Mucosa of rectum (tissue), 2 donors: ENCODE results near the gene NDUFB2.
"Not testable (repeated sequence)": the region's sequence is repeated elsewhere in the genome, so short reads cannot be mapped to it uniquely, and the experiment has no call there.

Experiments used
- H3K27ac ChIP-seq, 2 donors: one replicate each; pipeline ENCODE4 v1.7.0; 2013; ENCODE audit warnings: inconsistent platforms in 2 of 2, low read depth in 2 of 2, low read length in 2 of 2
- H3K27me3 ChIP-seq, 2 donors: one replicate each; pipeline ENCODE4 v1.7.0; 2013; ENCODE audit warnings: low read length in 2 of 2; ENCODE audit not compliant: control insufficient read depth in 2 of 2, insufficient read depth in 2 of 2
- H3K36me3 ChIP-seq, 2 donors: one replicate each; pipeline ENCODE4 v1.7.0; 2013; ENCODE audit warnings: low read length in 2 of 2; ENCODE audit not compliant: control insufficient read depth in 2 of 2, insufficient read depth in 2 of 2
- H3K4me1 ChIP-seq, 2 donors: one replicate each; pipeline ENCODE4 v1.7.0; 2013; ENCODE audit warnings: low read length in 2 of 2, mild to moderate bottlenecking in 1 of 2; ENCODE audit not compliant: control insufficient read depth in 2 of 2, insufficient read depth in 2 of 2
- H3K4me3 ChIP-seq, 2 donors: one replicate each; pipeline ENCODE4 v1.7.0; 2013; ENCODE audit warnings: low read length in 2 of 2
- H3K9ac ChIP-seq, 2 donors: one replicate each; pipeline ENCODE4 v1.7.0; 2013; ENCODE audit warnings: low read length in 2 of 2, low read depth in 1 of 2, mild to moderate bottlenecking in 1 of 2
- H3K9me3 ChIP-seq, 2 donors: one replicate each; pipeline ENCODE4 v1.7.0; 2013; ENCODE audit warnings: low read length in 2 of 2; ENCODE audit not compliant: control insufficient read depth in 2 of 2
- donor health status: healthy.
- donor health status: Normal muscosa, but diverticular disease.

NDUFB2 gene

GRCh38 chr7:140671966-140672365, 24.5 kb upstream of the NDUFB2 start:
- Histone ChIP-seq H3K9me3 (no peaks in the 10 kb centered on the region), H3K36me3 (no peaks in the 10 kb centered on the region), H3K27ac (peak overlapping the region; percentile 87 to 89), H3K4me1 (peaks cover 21 to 28% of the 10 kb centered on the region in 2 donors), H3K4me3 (peak overlapping the region in 1 of 2 donors; percentile 71), H3K9ac (peak overlapping the region in 1 of 2 donors; percentile 44), H3K27me3 (no peaks in the 10 kb centered on the region)

- Histone ChIP-seq H3K4me3 (peak within 1 kb of the TSS; percentile 76 to 80), H3K27me3 (no peaks in the 10 kb centered on the region), H3K9me3 (no peaks in the 10 kb centered on the region), H3K9ac (peak within 1 kb of the TSS; percentile 90 to 96), H3K36me3 (no peaks in the 10 kb centered on the region), H3K27ac (peak within 1 kb of the TSS; percentile 87 to 89), H3K4me1 (peaks cover 21 to 28% of the 10 kb centered on the region in 2 donors)
Observed at GRCh38 chr7:140672382-140673062, 24.0 kb upstream of the NDUFB2 start, which contains the start of gene ADCK2. TSS of gene ADCK2 (plus strand) at chr7:140672945. CDS start at chr7:140673331, 386 bp downstream.

DNA sequence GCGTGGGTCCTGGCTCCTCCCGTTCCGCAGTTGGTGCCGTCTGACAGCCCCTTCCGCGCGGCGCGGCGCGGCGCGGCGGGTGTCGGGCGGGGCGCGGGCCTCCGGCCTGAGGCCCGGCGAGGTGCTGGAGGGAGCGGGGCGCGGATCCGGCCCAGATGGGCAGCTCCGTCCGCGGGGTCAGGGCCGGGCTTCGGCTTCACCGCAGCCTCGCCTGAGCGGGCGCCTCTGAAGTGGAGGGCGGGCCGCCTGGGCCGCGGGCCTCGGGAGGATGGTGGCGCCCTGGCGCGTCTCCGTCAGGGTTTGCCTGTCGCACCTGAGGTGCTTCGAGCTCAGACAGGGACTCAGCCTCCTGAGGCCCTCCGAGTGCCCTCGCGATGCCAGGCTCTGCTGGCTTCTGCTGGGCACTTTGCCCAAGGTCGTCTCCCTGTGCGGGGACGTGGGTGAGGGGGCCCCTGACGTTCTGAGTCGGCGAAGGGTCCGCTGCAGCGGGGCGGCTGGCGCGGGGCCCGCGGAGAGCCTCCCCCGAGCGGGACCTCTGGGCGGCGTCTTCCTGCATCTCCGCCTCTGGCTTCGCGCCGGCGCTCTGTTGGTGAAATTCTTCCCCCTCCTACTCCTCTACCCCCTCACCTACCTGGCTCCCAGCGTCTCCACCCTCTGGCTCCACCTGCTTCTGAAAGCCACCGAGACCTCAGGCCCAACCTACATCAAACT, 23.3 kb upstream of the NDUFB2 start:
- H3K4me3 ChIP-seq, result peak overlapping the region; percentile 76 to 80
- H3K36me3 ChIP-seq, result peaks cover 3 to 4% of the 10 kb centered on the region in 2 donors
- H3K27ac ChIP-seq, result peak overlapping the region; percentile 87 to 89
- no peaks in the 10 kb centered on the region for H3K27me3 ChIP-seq
- no peaks in the 10 kb centered on the region for H3K9me3 ChIP-seq
- peak overlapping the region; percentile 90 to 96 for H3K9ac ChIP-seq
- peaks cover 21 to 28% of the 10 kb centered on the region in 2 donors for H3K4me1 ChIP-seq

- H3K9me3 ChIP-seq, result no peaks in the 10 kb centered on the region
- H3K27me3 ChIP-seq, result no peaks in the 10 kb centered on the region
- H3K4me1 ChIP-seq, result peaks cover 21 to 28% of the 10 kb centered on the region in 2 donors
- H3K9ac ChIP-seq, result peak overlapping the region; percentile 90 to 96
- peak overlapping the region; percentile 87 to 89 for H3K27ac ChIP-seq
- peaks cover 5 to 9% of the 10 kb centered on the region in 2 donors for H3K36me3 ChIP-seq
- H3K4me3 ChIP-seq, result peak overlapping the region; percentile 76 to 80
Observed at GRCh38 chr7:140673774-140674155, 22.7 kb upstream of the NDUFB2 start.

DNA sequence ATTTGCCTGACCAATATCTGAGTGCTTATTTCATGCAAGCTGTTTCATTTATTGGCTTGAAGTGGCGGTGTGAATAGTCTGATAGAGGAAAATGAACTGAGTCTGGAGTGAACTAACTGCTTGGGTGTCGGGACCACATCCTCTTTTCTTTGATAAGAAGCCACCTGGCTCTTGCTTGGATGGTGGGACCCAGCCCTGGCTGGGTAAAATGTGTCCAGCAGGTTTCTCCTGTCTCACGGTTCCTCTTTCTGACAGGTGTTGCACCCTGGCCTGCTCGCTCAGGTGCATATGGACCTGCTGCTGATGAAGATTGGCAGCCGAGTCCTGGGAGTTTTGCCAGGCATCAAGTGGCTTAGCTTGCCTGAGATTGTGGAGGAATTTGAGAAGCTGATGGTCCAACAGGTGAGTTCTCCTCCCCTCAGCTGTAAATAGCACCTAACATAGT, 22.1 kb upstream of the NDUFB2 start:
- H3K4me3 ChIP-seq, result peak overlapping the region; percentile 76 to 80
- H3K27me3 ChIP-seq, result no peaks in the 10 kb centered on the region
- peaks cover 11 to 14% of the 10 kb centered on the region in 2 donors for H3K36me3 ChIP-seq
- peak overlapping the region; percentile 90 to 96 for H3K9ac ChIP-seq
- peak overlapping the region; percentile 87 to 89 for H3K27ac ChIP-seq
- no peaks in the 10 kb centered on the region for H3K9me3 ChIP-seq
- peaks cover 21 to 28% of the 10 kb centered on the region in 2 donors for H3K4me1 ChIP-seq

DNA sequence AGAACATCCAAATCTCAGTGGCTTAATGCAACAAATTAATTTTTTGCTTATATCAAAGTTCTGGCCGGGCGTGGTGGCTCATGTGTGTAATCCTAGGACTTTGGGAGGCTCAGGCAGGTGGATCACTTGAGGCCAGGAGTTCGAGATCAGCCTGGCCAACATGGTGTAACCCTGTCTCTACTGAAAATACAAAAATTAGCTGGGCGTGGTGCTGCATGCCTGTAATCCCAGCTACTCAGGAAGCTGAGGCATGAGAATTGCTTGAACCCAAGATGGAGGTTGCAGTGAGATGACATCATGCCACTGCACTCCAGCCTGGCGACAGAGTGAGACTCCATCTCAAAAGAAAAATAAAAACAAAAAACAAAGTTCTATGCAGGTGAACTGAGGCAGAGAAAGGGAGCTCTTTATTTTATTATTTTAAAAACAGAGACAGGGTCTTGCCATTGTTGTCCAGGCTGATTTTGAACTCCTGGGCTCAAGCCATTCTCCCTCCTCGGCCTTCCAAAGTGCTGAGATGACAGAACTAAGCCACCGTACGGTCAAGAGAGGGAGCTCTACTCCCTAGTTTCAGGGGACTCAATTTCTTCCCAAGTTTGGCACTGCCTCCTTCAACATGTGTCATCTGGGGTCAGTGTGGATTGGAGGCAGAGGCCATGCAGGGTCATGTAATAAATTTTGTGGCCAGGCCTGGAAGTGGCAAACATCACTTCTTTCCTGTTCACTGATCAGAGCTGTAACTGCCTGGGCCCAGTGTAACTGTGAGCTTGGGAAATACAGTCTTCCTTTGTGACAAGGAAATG, 21.4 kb upstream of the NDUFB2 start:
- no peaks in the 10 kb centered on the region for H3K27me3 ChIP-seq
- H3K27ac ChIP-seq, result no peak overlapping the region

DNA sequence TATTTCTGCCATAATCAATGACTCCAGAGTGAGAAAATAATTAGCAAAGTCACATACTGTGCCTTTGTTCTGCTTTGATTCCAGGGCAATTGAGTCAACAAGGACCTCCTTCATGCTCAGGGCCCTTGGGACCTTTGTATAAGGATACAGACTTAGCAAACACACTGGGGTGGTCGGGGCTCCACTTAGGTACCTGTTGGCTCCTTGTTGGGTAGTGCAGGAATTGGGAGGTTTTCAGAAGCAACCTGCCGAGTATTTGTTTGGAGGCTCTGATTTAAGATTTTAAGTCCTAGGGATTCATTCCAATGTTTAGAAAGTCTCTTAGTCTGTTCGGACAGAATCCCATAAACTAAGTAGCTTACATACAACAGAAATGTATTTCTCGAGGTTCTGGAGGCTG, 20.8 kb upstream of the NDUFB2 start:
- Histone ChIP-seq H3K9me3 (no peaks in the 10 kb centered on the region), H3K9ac (no peak overlapping the region), H3K4me3 (no peak overlapping the region), H3K27ac (no peak overlapping the region), H3K4me1 (peaks cover 21 to 28% of the 10 kb centered on the region in 2 donors), H3K36me3 (peaks cover 12 to 18% of the 10 kb centered on the region in 2 donors), H3K27me3 (no peaks in the 10 kb centered on the region)

More for the DNA sequence above, 21.4 kb upstream of the NDUFB2 start:
- H3K36me3 ChIP-seq, result peaks cover 11 to 14% of the 10 kb centered on the region in 2 donors
- peak overlapping the region in 1 of 2 donors; percentile 80 for H3K4me3 ChIP-seq
- H3K9ac ChIP-seq, result no peak overlapping the region
- H3K9me3 ChIP-seq, result no peaks in the 10 kb centered on the region
- H3K4me1 ChIP-seq, result peaks cover 21 to 28% of the 10 kb centered on the region in 2 donors

DNA sequence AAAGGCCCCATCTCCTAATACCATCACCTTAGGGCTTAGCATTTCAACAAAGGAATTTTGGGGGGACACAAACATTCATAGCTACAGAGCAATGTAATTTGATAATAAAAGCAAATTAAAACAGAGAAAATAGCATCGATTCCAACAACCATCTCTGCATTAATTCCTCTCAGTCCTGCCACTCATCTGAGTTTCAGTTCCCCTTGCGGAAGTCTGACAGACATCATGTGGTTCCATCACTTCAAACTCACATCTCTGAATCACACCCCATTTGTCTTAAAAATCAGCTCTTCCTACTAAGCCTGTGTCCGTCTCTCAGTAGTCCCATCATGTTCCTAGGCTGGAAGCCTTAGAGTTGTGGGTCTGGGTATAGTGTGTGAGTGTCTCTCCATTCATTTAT, 20.2 kb upstream of the NDUFB2 start:
- Histone ChIP-seq H3K9ac (no peak overlapping the region), H3K4me1 (peaks cover 21 to 28% of the 10 kb centered on the region in 2 donors), H3K36me3 (peaks cover 16 to 22% of the 10 kb centered on the region in 2 donors), H3K27me3 (no peaks in the 10 kb centered on the region), H3K27ac (no peak overlapping the region), H3K9me3 (no peaks in the 10 kb centered on the region), H3K4me3 (no peak overlapping the region)

DNA sequence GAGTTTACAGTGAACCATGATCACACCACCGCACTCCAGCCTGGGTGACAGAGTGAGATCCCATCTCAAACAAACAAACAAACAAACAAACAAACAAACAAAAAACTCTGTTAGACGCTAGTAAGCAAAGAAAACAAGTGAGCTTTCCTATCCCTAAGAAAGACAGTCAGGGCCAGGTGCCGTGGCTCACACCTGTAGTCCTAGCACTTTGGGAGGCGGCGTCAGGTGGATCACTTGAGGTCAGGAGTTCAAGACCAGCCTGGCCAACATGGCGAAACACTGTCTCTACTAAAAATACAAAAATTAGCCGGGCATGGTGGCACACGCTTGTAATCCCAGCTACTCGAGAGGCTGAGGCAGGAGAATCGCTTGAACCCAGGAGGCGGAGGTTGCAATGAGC, 19.6 kb upstream of the NDUFB2 start:
- not testable (repeated sequence) for H3K9ac ChIP-seq, H3K27ac ChIP-seq, H3K4me3 ChIP-seq, H3K9me3 ChIP-seq, H3K27me3 ChIP-seq
- Histone ChIP-seq H3K4me1 (peaks cover 21 to 28% of the 10 kb centered on the region in 2 donors), H3K36me3 (peaks cover 19 to 26% of the 10 kb centered on the region in 2 donors)
